H1 (cell line): ENCODE data around the gene UBE2V1. TPM values are rescaled to one million over a fixed set of nuclear protein-coding genes. Genes with fewer than 3 reads are reported as not detected.
A peak's percentile ranks its signal among the peaks of the same experiment; 100 is the strongest.

ENCODE experiments used
- CTCF ChIA-PET: fragments of 300-600 bp; sonication (Branson Sonifier 250); formaldehyde crosslinking; loops from one replicate; lab custom pipeline; 2021; ENCODE audit not compliant: partially characterized antibody; lab: Charles Lee
- POLR2A ChIA-PET: fragments of 300-600 bp; sonication (Branson Sonifier 250); formaldehyde crosslinking; loops from one replicate; lab custom pipeline; 2021; ENCODE audit warnings: inconsistent platforms; ENCODE audit not compliant: partially characterized antibody; lab: Charles Lee
- DNase-seq, 2 experiments: peaks; one replicate each; pipeline versions ENCODE4 v3.0.0 to v3.0.0-alpha.2; 2010 to 2022; ENCODE audit warnings: low spot score in 2 of 2, low read depth in 1 of 2, mixed read lengths in 1 of 2
- FAIRE-seq: peaks from 2 replicates; lab custom pipeline; 2011; peaks lifted over from hg19 to GRCh38; lab: Jason Lieb, UNC
- H2AFZ ChIP-seq: 2 replicates; pipeline ENCODE4 v1.8.1; 2012; ENCODE audit warnings: low read length, inconsistent platforms
- H2AK5ac ChIP-seq: 2 replicates; pipeline ENCODE4 v1.6.1; 2013; ENCODE audit warnings: low read depth, low read length
- H2BK120ac ChIP-seq: replicated peaks from 2 replicates; pipeline ENCODE3; 2013; ENCODE audit warnings: low read depth, low read length, inconsistent platforms
- H2BK12ac ChIP-seq: 2 replicates; pipeline ENCODE4 v1.6.1; 2013; ENCODE audit warnings: low read depth, low read length
- H2BK15ac ChIP-seq: 2 replicates; pipeline ENCODE4 v1.6.1; 2013; ENCODE audit warnings: low read length
- H2BK20ac ChIP-seq: 2 replicates; pipeline ENCODE4 v1.6.1; 2013; ENCODE audit warnings: low read length
- H2BK5ac ChIP-seq: 2 replicates; pipeline ENCODE4 v1.6.1; 2013; ENCODE audit warnings: low read depth, low read length
- H3K14ac ChIP-seq: 2 replicates; pipeline ENCODE4 v1.6.1; 2013; ENCODE audit warnings: inconsistent platforms; ENCODE audit not compliant: insufficient read length
- H3K18ac ChIP-seq: 2 replicates; pipeline ENCODE4 v1.6.1; 2013; ENCODE audit warnings: low read length; ENCODE audit errors: extremely low read depth
- H3K23ac ChIP-seq: 2 replicates; pipeline ENCODE4 v1.6.1; 2013; ENCODE audit warnings: inconsistent platforms; ENCODE audit not compliant: insufficient read length
- H3K23me2 ChIP-seq: 2 replicates; pipeline ENCODE4 v1.6.1; 2013; ENCODE audit warnings: low read depth, low read length
- H3K27ac ChIP-seq: 2 replicates; pipeline ENCODE4 v1.6.1; 2011; ENCODE audit warnings: low read depth, low read length, inconsistent platforms
- H3K27me3 ChIP-seq, 4 experiments: replicated peaks in 1 of 4; 1 replicate in 1 of 4; 2 replicates in 3 of 4; pipeline versions ENCODE4 v1.6.1 to v1.8.1; 2011 to 2013; ENCODE audit warnings: low read length in 3 of 4, mild to moderate bottlenecking in 3 of 4, inconsistent platforms in 2 of 4, mixed read lengths in 2 of 4, moderate library complexity in 1 of 4; ENCODE audit not compliant: control insufficient read depth in 3 of 4, insufficient read depth in 3 of 4; ENCODE audit errors: extremely low read depth in 1 of 4
- H3K36me3 ChIP-seq, 4 experiments: 2 replicates each; pipeline versions ENCODE4 v1.6.1 to v1.8.1; 2011 to 2013; ENCODE audit warnings: mild to moderate bottlenecking in 4 of 4, low read length in 3 of 4, moderate library complexity in 2 of 4, control low read depth in 1 of 4, inconsistent platforms in 1 of 4; ENCODE audit not compliant: insufficient read depth in 4 of 4, control insufficient read depth in 2 of 4
- H3K4ac ChIP-seq: replicated peaks from 2 replicates; pipeline ENCODE3; 2013; ENCODE audit warnings: low read length, low read depth, mixed read lengths, inconsistent platforms; ENCODE audit not compliant: insufficient read length
- H3K4me1 ChIP-seq, 4 experiments: replicated peaks in 1 of 4; 1 replicate in 1 of 4; 2 replicates in 3 of 4; pipeline versions ENCODE4 v1.6.1 to v1.8.1; 2011 to 2013; ENCODE audit warnings: low read length in 3 of 4, inconsistent platforms in 2 of 4, mixed read lengths in 1 of 4; ENCODE audit not compliant: insufficient read depth in 4 of 4, control insufficient read depth in 3 of 4
- H3K4me2 ChIP-seq, 2 experiments: 2 replicates each; pipeline versions ENCODE4 v1.6.1 to v1.8.1; 2011 to 2013; ENCODE audit warnings: low read depth in 2 of 2, low read length in 2 of 2, control low read depth in 1 of 2, inconsistent platforms in 1 of 2, mild to moderate bottlenecking in 1 of 2; ENCODE audit not compliant: insufficient read depth in 1 of 2
- H3K4me3 ChIP-seq, 4 experiments: fragments of 200-600, 300-600 bp in 1 of 4; sonication (generic), shearing (Covaris generic), sonication (Bioruptor Twin) in 1 of 4; 2 replicates each; pipeline versions ENCODE4 v1.5.1 to v1.8.1; 2011 to 2016; ENCODE audit warnings: low read length in 4 of 4, low read depth in 3 of 4, control low read depth in 2 of 4, inconsistent platforms in 2 of 4, mild to moderate bottlenecking in 2 of 4, mixed read lengths in 1 of 4, moderate library complexity in 1 of 4; ENCODE audit not compliant: insufficient read depth in 2 of 4; ENCODE audit errors: extremely low read depth in 1 of 4
- H3K56ac ChIP-seq: replicated peaks from 2 replicates; pipeline ENCODE3; 2013; ENCODE audit warnings: low read depth, mild to moderate bottlenecking, mixed read lengths, low read length, inconsistent platforms; ENCODE audit not compliant: insufficient read length
- H3K79me1 ChIP-seq: 2 replicates; pipeline ENCODE4 v1.6.1; 2013; ENCODE audit warnings: low read depth, low read length, control low read depth
- H3K79me2 ChIP-seq, 2 experiments: 2 replicates each; pipeline versions ENCODE4 v1.6.1 to v1.8.1; 2012 to 2013; ENCODE audit warnings: low read length in 2 of 2, mild to moderate bottlenecking in 2 of 2, inconsistent platforms in 1 of 2; ENCODE audit not compliant: insufficient read depth in 2 of 2, control insufficient read depth in 1 of 2
- H3K9ac ChIP-seq, 4 experiments: replicated peaks in 1 of 4; 1 replicate in 1 of 4; 2 replicates in 3 of 4; pipeline versions ENCODE4 v1.6.1 to v1.8.1; 2011 to 2013; ENCODE audit warnings: low read depth in 3 of 4, low read length in 3 of 4, control low read depth in 2 of 4, mild to moderate bottlenecking in 2 of 4, moderate library complexity in 2 of 4, inconsistent platforms in 1 of 4; ENCODE audit errors: extremely low read depth in 1 of 4
- H3K9me3 ChIP-seq, 2 experiments: 2 replicates each; pipeline versions ENCODE4 v1.6.1 to v1.8.1; 2012 to 2013; ENCODE audit warnings: mild to moderate bottlenecking in 2 of 2, moderate library complexity in 2 of 2, control low read depth in 1 of 2, inconsistent platforms in 1 of 2, low read depth in 1 of 2, low read length in 1 of 2, mixed read lengths in 1 of 2; ENCODE audit not compliant: insufficient read depth in 2 of 2
- H4K20me1 ChIP-seq, 2 experiments: replicated peaks in 1 of 2; 2 replicates each; pipeline versions ENCODE3 to v1.8.1; 2011 to 2013; ENCODE audit warnings: inconsistent platforms in 2 of 2, low read length in 2 of 2, mild to moderate bottlenecking in 1 of 2; ENCODE audit not compliant: insufficient read depth in 2 of 2, control insufficient read depth in 1 of 2
- H4K5ac ChIP-seq: 2 replicates; pipeline ENCODE4 v1.6.1; 2013; ENCODE audit warnings: low read length, low read depth, mixed read lengths, inconsistent platforms; ENCODE audit not compliant: insufficient read length
- H4K8ac ChIP-seq: 2 replicates; pipeline ENCODE4 v1.8.0; 2013; ENCODE audit warnings: mild to moderate bottlenecking, moderate library complexity, low read length, inconsistent platforms; ENCODE audit not compliant: insufficient read depth; ENCODE audit errors: extremely low read depth
- H4K91ac ChIP-seq: replicated peaks from 2 replicates; pipeline ENCODE3; 2013; ENCODE audit warnings: low read length, mixed read lengths, inconsistent platforms; ENCODE audit not compliant: insufficient read length
- ATF3 ChIP-seq: IDR thresholded peaks from 2 replicates; pipeline ENCODE4 v1.6.1; 2011; ENCODE audit warnings: low read depth, mild to moderate bottlenecking, low read length; ENCODE audit not compliant: insufficient read depth
- CEBPB ChIP-seq: IDR thresholded peaks from 2 replicates; pipeline ENCODE4 v1.6.1; 2012; ENCODE audit warnings: low read depth, low read length
- POLR2A ChIP-seq, 2 experiments: IDR thresholded peaks; 1 replicate in 1 of 2; 2 replicates in 1 of 2; pipeline ENCODE4 v1.6.1; 2011; ENCODE audit warnings: low read depth in 2 of 2, low read length in 2 of 2, mild to moderate bottlenecking in 2 of 2; ENCODE audit errors: control extremely low read depth in 1 of 2
- WGBS, 2 experiments: shearing (Covaris generic) in 1 of 2; methylation state at CpG; one replicate each; pipeline versions ENCODE4 v1.1.6 to v1.1.7; 2013 to 2015; ENCODE audit warnings: low lambda C conversion rate in 2 of 2, mixed read lengths in 2 of 2, inconsistent platforms in 1 of 2, low coverage in 1 of 2, missing lambda C conversion rate in 1 of 2; ENCODE audit not compliant: insufficient replicate concordance in 2 of 2, insufficient coverage in 1 of 2, insufficient read length in 1 of 2; ENCODE audit errors: extremely low coverage in 1 of 2, missing lambda C conversion rate in 1 of 2; 5-methylcytosine and 5-hydroxymethylcytosine counted together
- polyA plus RNA-seq, 7 experiments: library from polyadenylated mRNA; depleted of rRNA in 3 of 7; stranded (reverse) in 5 of 7; unstranded in 2 of 7; fragments of >200 nt in 5 of 7; fragments of 200-250 nt in 2 of 7; gene quantifications; 1 replicate in 5 of 7; 2 replicates in 1 of 7; 4 replicates in 1 of 7; pipeline versions ENCODE4 v1.2.1 to v1.2.3, GENCODE V29; 2011 to 2013; ENCODE audit warnings: missing spikeins in 2 of 7, mixed read lengths in 2 of 7
- total RNA-seq: library from RNA; stranded (reverse); fragmentation: NEBNext Ultra II Directional; extraction: Animal tissue kit (Norgen Biotek cat#: 25700); gene quantifications from 2 replicates; pipeline ENCODE4 v1.2.1, GENCODE V29; 2021

Gene UBE2V1
- total and polyA plus RNA-seq, 2 of the 8 experiments (the other 6 are each of a cell fraction or from before 2014, with no cell fraction given) = 141 to 184 TPM

GRCh38 chr20:50138120-50138478 lies 25.1 kb upstream of the UBE2V1 start:
- no peaks in the 10 kb centered on the region for H3K9me3 ChIP-seq
- no peaks in the 10 kb centered on the region for H3K27me3 ChIP-seq
- H3K4me3 ChIP-seq = no peak overlapping the region
- FAIRE-seq (no peak), DNase-seq (no peak)
- no peak overlapping the region for H2AFZ ChIP-seq
- H2BK120ac ChIP-seq = no peak overlapping the region
- H3K79me2 ChIP-seq = peaks cover 0 to 33% of the 10 kb centered on the region in 2 experiments; a peak in 1 of 4 replicates
- H3K79me1 ChIP-seq = peaks cover 25% of the 10 kb centered on the region
- no peak overlapping the region for H4K91ac ChIP-seq
- H3K36me3 ChIP-seq = peaks cover 4 to 27% (median 8%) of the 10 kb centered on the region in 4 experiments; a peak in 5 of 8 replicates
- H2BK12ac ChIP-seq = no peak overlapping the region
- H3K23me2 ChIP-seq = no peaks in the 10 kb centered on the region
- 0 out of 2 replicates have a peak overlapping the region, but pooled peaks have one; percentile 7 for H2BK5ac ChIP-seq
- H2BK20ac ChIP-seq = no peak overlapping the region
- no peak overlapping the region for H3K14ac ChIP-seq
- no peak overlapping the region for H3K9ac ChIP-seq
- H3K4me1 ChIP-seq = peaks cover 1 to 13% (median 4%) of the 10 kb centered on the region in 4 experiments
- no peak overlapping the region for H4K8ac ChIP-seq
- no peak overlapping the region; a peak in 1 of 4 replicates for H3K4me2 ChIP-seq
- H4K5ac ChIP-seq = no peak overlapping the region
- WGBS, 2 experiments = 94% methylated on average over 5 of the region's 5 CpGs; no CpG with 5 or more reads in 1 of the 2 experiments
- H3K56ac ChIP-seq = no peak overlapping the region
- no peak overlapping the region for H2AK5ac ChIP-seq
- H3K4ac ChIP-seq = no peak overlapping the region
- H2BK15ac ChIP-seq = no peak overlapping the region
- POLR2A ChIA-PET = interaction anchor here (6.9 kb wide), 1 partner anchor 15 kb away, joined by 40 read pairs; the partner anchor contains the start of gene PEDS1
- peaks cover 9 to 34% of the 10 kb centered on the region in 2 experiments for H4K20me1 ChIP-seq
- no peak overlapping the region for H3K23ac ChIP-seq
- H3K27ac ChIP-seq = no peak overlapping the region
- H3K18ac ChIP-seq = no peak overlapping the region
- TF ChIP-seq CEBPB = 0 out of 2 replicates have a peak, but pooled peaks have one; percentile 10
- no peak for TF ChIP-seq ATF3
- TF ChIP-seq POLR2A (IDR thresholded peaks at IDR 0.05; ENCODE audit: control extremely low read depth in 1 of 2, low read depth in 2 of 2, low read length in 2 of 2) = no peak
- CTCF ChIA-PET = interaction anchor here (0.9 to 6.9 kb wide), 10 partner anchors 8 to 44 kb away, joined by 3 to 61 read pairs (median 4); partner anchors contain the start of gene PEDS1
